Kidney epithelial cell (primary cell): ENCODE data around the gene SMIM3. TPM values are rescaled to one million over a fixed set of nuclear protein-coding genes. Genes with fewer than 3 reads are reported as not detected.
"Not testable (repeated sequence)": the region's sequence is repeated elsewhere in the genome, so short reads cannot be mapped to it uniquely, and the experiment has no call there.

ENCODE experiments used
- DNase-seq: peaks from one replicate; pipeline ENCODE4 v3.0.0-alpha.2; 2010; ENCODE audit warnings: low read depth
- H3K27me3 ChIP-seq: 2 replicates; pipeline ENCODE4 v1.6.0; 2011; ENCODE audit warnings: low read length; ENCODE audit not compliant: control insufficient read depth, insufficient read depth
- H3K36me3 ChIP-seq: 2 replicates; pipeline ENCODE4 v1.5.1; 2011; ENCODE audit warnings: low read length; ENCODE audit not compliant: control insufficient read depth, insufficient read depth
- H3K4me3 ChIP-seq: 2 replicates; pipeline ENCODE4 v1.5.1; 2011; ENCODE audit warnings: low read depth, mild to moderate bottlenecking, control low read depth, low read length
- CTCF ChIP-seq: IDR thresholded peaks from 2 replicates; pipeline ENCODE4 v1.5.1; 2011; ENCODE audit warnings: mild to moderate bottlenecking, moderate library complexity, low read length, control low read depth, inconsistent platforms; ENCODE audit not compliant: insufficient read depth, poor library complexity, severe bottlenecking
- total RNA-seq: library from RNA; depleted of rRNA; stranded (reverse); fragments of >200 nt; gene quantifications from 2 replicates; pipeline ENCODE4 v1.2.3, GENCODE V29; 2015

The SMIM3 gene
- total RNA-seq, 1 donor from 2014 or later = 9.7 TPM

GRCh38 chr5:150740992-150741391 is 37.6 kb upstream of the SMIM3 start:
- H3K36me3 ChIP-seq = no peaks in the 10 kb centered on the region
- DNase-seq = no peak
- H3K27me3 ChIP-seq = no peaks in the 10 kb centered on the region
- H3K4me3 ChIP-seq = no peak overlapping the region
- TF ChIP-seq CTCF = no peak

- not testable (repeated sequence) for DNase-seq, H3K27me3 ChIP-seq, H3K4me3 ChIP-seq, H3K36me3 ChIP-seq
Observed at GRCh38 chr5:150742455-150743141, 36.0 kb upstream of the SMIM3 start.

GRCh38 chr5:150743142-150743488 is 35.4 kb upstream of the SMIM3 start:
- not testable (repeated sequence) for H3K27me3 ChIP-seq, H3K36me3 ChIP-seq, H3K4me3 ChIP-seq, DNase-seq

GRCh38 chr5:150750469-150750868 is 28.1 kb upstream of the SMIM3 start:
- Histone ChIP-seq H3K27me3 (no peaks in the 10 kb centered on the region), H3K4me3 (no peak overlapping the region), H3K36me3 (peaks cover 3% of the 10 kb centered on the region)
- no peak for TF ChIP-seq CTCF
- no peak for DNase-seq

GRCh38 chr5:150751096-150751891 is 27.3 kb upstream of the SMIM3 start:
- peaks cover 3% of the 10 kb centered on the region for H3K36me3 ChIP-seq
- no peak for TF ChIP-seq CTCF
- DNase-seq = no peak
- no peaks in the 10 kb centered on the region for H3K27me3 ChIP-seq
- H3K4me3 ChIP-seq = no peak overlapping the region

- H3K4me3 ChIP-seq = no peak overlapping the region
- TF ChIP-seq CTCF = no peak
- H3K36me3 ChIP-seq = peaks cover 3% of the 10 kb centered on the region
- no peak for DNase-seq
- no peaks in the 10 kb centered on the region for H3K27me3 ChIP-seq
Observed at GRCh38 chr5:150753463-150753862, 25.1 kb upstream of the SMIM3 start.

- no peak for DNase-seq
- H3K4me3 ChIP-seq = no peak overlapping the region
- no peak for TF ChIP-seq CTCF
- peaks cover 3% of the 10 kb centered on the region for H3K36me3 ChIP-seq
- no peaks in the 10 kb centered on the region for H3K27me3 ChIP-seq
Observed at GRCh38 chr5:150753863-150754262, 24.7 kb upstream of the SMIM3 start.
